Measurements from ENCODE around the gene ZNF132. TPM values are rescaled to one million over a fixed set of nuclear protein-coding genes. Genes with fewer than 3 reads are reported as not detected.

Gene ZNF132
- total RNA-seq, 3 donors from 2014 or later (not counting 1 experiment from before 2014, with no cell fraction given): 0.88 to 1.6 (median 1.5) TPM

GRCh38 chr19:58398545-58398944, 41.4 kb downstream of the ZNF132 start:
- no peaks in the 10 kb centered on the region for H3K9me3 ChIP-seq (ENCODE audit: control insufficient read depth, insufficient read depth, low read length)

GRCh38 chr19:58398087-58398486, 41.9 kb downstream of the ZNF132 start:
- intact Hi-C loops (cut with micrococcal nuclease): no loop called here
- Histone ChIP-seq H3K4me3 (ENCODE audit: low read length) (no peak overlapping the region), H3K9me3 (ENCODE audit: control insufficient read depth, insufficient read depth, low read length) (no peaks in the 10 kb centered on the region), H3K4me1 (ENCODE audit: control insufficient read depth, insufficient read depth, low read length) (peaks cover 21% of the 10 kb centered on the region), H3K27ac (ENCODE audit: low read length) (no peak overlapping the region), H3K36me3 (ENCODE audit: control insufficient read depth, insufficient read depth, low read length) (peaks cover 20% of the 10 kb centered on the region), H3K27me3 (ENCODE audit: control insufficient read depth, insufficient read depth, low read length) (peaks cover 10% of the 10 kb centered on the region)
- DNase-seq (no peak), ATAC-seq (no peak)
- no peak overlapping the region for H3K4me3 Mint-ChIP-seq
- TF ChIP-seq CTCF (IDR thresholded peaks at IDR 0.05): no peak
- peaks cover 14 to 18% of the 10 kb centered on the region in 2 donors for H3K4me1 Mint-ChIP-seq
- H3K9me3 Mint-ChIP-seq: no peaks in the 10 kb centered on the region
- H3K27me3 Mint-ChIP-seq (ENCODE audit: low read depth in 2 of 2): peaks cover 0 to 23% of the 10 kb centered on the region in 2 donors
- 96% methylated on average over 4 of the region's 4 CpGs for WGBS (ENCODE audit: insufficient coverage)
- H3K36me3 Mint-ChIP-seq: peaks cover 8% of the 10 kb centered on the region
- no peak overlapping the region for H3K27ac Mint-ChIP-seq

More at GRCh38 chr19:58398545-58398944, 41.4 kb downstream of the ZNF132 start:
- Mint-ChIP-seq H3K9me3 (no peaks in the 10 kb centered on the region), H3K36me3 (peaks cover 5% of the 10 kb centered on the region), H3K4me1 (peaks cover 14 to 17% of the 10 kb centered on the region in 2 donors), H3K27me3 (ENCODE audit: low read depth in 2 of 2) (peaks cover 0 to 23% of the 10 kb centered on the region in 2 donors), H3K27ac (no peak overlapping the region), H3K4me3 (no peak overlapping the region)
- intact Hi-C loops (cut with micrococcal nuclease): no loop called here
- Histone ChIP-seq H3K27ac (ENCODE audit: low read length) (no peak overlapping the region), H3K36me3 (ENCODE audit: control insufficient read depth, insufficient read depth, low read length) (peaks cover 16% of the 10 kb centered on the region), H3K27me3 (ENCODE audit: control insufficient read depth, insufficient read depth, low read length) (peaks cover 10% of the 10 kb centered on the region), H3K4me3 (ENCODE audit: low read length) (no peak overlapping the region), H3K4me1 (ENCODE audit: control insufficient read depth, insufficient read depth, low read length) (peaks cover 21% of the 10 kb centered on the region)
- 97% methylated on average over 6 of the region's 6 CpGs for WGBS (ENCODE audit: insufficient coverage)
- DNase-seq (no peak), ATAC-seq (no peak)
- TF ChIP-seq CTCF (IDR thresholded peaks at IDR 0.05): no peak

- intact Hi-C loops (cut with micrococcal nuclease): no loop called here
- 87% methylated on average over 7 of the region's 7 CpGs for WGBS (ENCODE audit: insufficient coverage)
- no peak for DNase-seq
- no peak for ATAC-seq
- Mint-ChIP-seq H3K4me1 (peaks cover 14 to 18% of the 10 kb centered on the region in 2 donors), H3K27me3 (ENCODE audit: low read depth in 2 of 2) (peaks cover 0 to 23% of the 10 kb centered on the region in 2 donors), H3K36me3 (peaks cover 8% of the 10 kb centered on the region), H3K9me3 (no peaks in the 10 kb centered on the region), H3K27ac (no peak overlapping the region), H3K4me3 (no peak overlapping the region)
- Histone ChIP-seq H3K4me1 (ENCODE audit: control insufficient read depth, insufficient read depth, low read length) (peaks cover 21% of the 10 kb centered on the region), H3K9me3 (ENCODE audit: control insufficient read depth, insufficient read depth, low read length) (no peaks in the 10 kb centered on the region), H3K27me3 (ENCODE audit: control insufficient read depth, insufficient read depth, low read length) (peaks cover 10% of the 10 kb centered on the region), H3K27ac (ENCODE audit: low read length) (no peak overlapping the region), H3K36me3 (ENCODE audit: control insufficient read depth, insufficient read depth, low read length) (peaks cover 26% of the 10 kb centered on the region), H3K4me3 (ENCODE audit: low read length) (no peak overlapping the region)
- TF ChIP-seq CTCF (IDR thresholded peaks at IDR 0.05): no peak
Measured at GRCh38 chr19:58397533-58398037, 42.4 kb downstream of the ZNF132 start.

Measured in natural killer cell (primary cell).